Measurements from ENCODE around the gene MCHR1.

- TF ChIP-seq GATA2 (IDR thresholded peaks at IDR 0.05; ENCODE audit: low read depth, low read length): no peak
- no peak for TF ChIP-seq GATA3 (IDR thresholded peaks at IDR 0.05; ENCODE audit: low read depth, low read length)
Observed at GRCh38 chr22:40670058-40670457, 9.2 kb upstream of the MCHR1 start.

Measured in SH-SY5Y (cell line).